ENCODE measurements around the gene TMEM242. TPM values are rescaled to one million over a fixed set of nuclear protein-coding genes. Genes with fewer than 3 reads are reported as not detected.
"Not testable (repeated sequence)": the region's sequence is repeated elsewhere in the genome, so short reads cannot be mapped to it uniquely, and the experiment has no call there.

TMEM242 gene
- 6.2 and 7.5 TPM in 2 replicates for total RNA-seq

- peak; percentile 97 for DNase-seq
These were observed at the start of gene TMEM242 for GRCh38 chr6:157323255-157323965. TSS of gene TMEM242 (minus strand) at chr6:157323519. CDS start at chr6:157323499, 20 bp downstream.

- no peak for DNase-seq
These were observed 49.4 kb upstream of the TMEM242 start for GRCh38 chr6:157372501-157373280.

- DNase-seq, result no peak
These were observed 47.4 kb upstream of the TMEM242 start for GRCh38 chr6:157370755-157371154.

- DNase-seq, result no peak
These were observed 45.2 kb upstream of the TMEM242 start for GRCh38 chr6:157368359-157369049.

- no peak for DNase-seq
These were observed 43.3 kb upstream of the TMEM242 start for GRCh38 chr6:157366648-157367047.

GRCh38 chr6:157364705-157365104, 41.4 kb upstream of the TMEM242 start:
- DNase-seq, result no peak

- no peak for DNase-seq
These were observed 38.6 kb upstream of the TMEM242 start for GRCh38 chr6:157361886-157362285.

GRCh38 chr6:157358287-157358686, 35.0 kb upstream of the TMEM242 start:
- no peak for DNase-seq

GRCh38 chr6:157346373-157346772, 23.1 kb upstream of the TMEM242 start:
- DNase-seq, result no peak

- no peak for DNase-seq
These were observed 20.4 kb upstream of the TMEM242 start for GRCh38 chr6:157343732-157344131.

- no peak for DNase-seq
These were observed 16.1 kb upstream of the TMEM242 start for GRCh38 chr6:157339432-157339831.

- no peak for DNase-seq
These were observed 14.4 kb upstream of the TMEM242 start for GRCh38 chr6:157337751-157338150.

- DNase-seq, result not testable (repeated sequence)
These were observed 14.0 kb upstream of the TMEM242 start for GRCh38 chr6:157337276-157337675.

GRCh38 chr6:157335829-157336228, 12.5 kb upstream of the TMEM242 start:
- no peak for DNase-seq

GRCh38 chr6:157333956-157334355, 10.6 kb upstream of the TMEM242 start:
- no peak for DNase-seq

- DNase-seq, result no peak
These were observed 10.2 kb upstream of the TMEM242 start for GRCh38 chr6:157333537-157333936.

GRCh38 chr6:157332813-157333212, 9.5 kb upstream of the TMEM242 start:
- no peak for DNase-seq

GRCh38 chr6:157330831-157331230, 7.5 kb upstream of the TMEM242 start:
- DNase-seq, result no peak

GRCh38 chr6:157329829-157330228, 6.5 kb upstream of the TMEM242 start:
- DNase-seq, result peak; percentile 33

- peak; percentile 41 for DNase-seq
These were observed 4.9 kb upstream of the TMEM242 start for GRCh38 chr6:157328108-157328692.

- DNase-seq, result no peak
These were observed 3.7 kb upstream of the TMEM242 start for GRCh38 chr6:157326979-157327378.

GRCh38 chr6:157325069-157325805, 1.9 kb upstream of the TMEM242 start:
- DNase-seq, result peak; percentile 68
